Urothelium cell line (cell line): ENCODE results near the gene TRIP13.

ENCODE experiments used
- DNase-seq: peaks from one replicate; pipeline ENCODE4 v3.0.0; 2011; ENCODE audit warnings: low spot score, mixed read lengths
- FAIRE-seq: peaks from 2 replicates; lab custom pipeline; 2011; peaks lifted over from hg19 to GRCh38; lab: Jason Lieb, UNC

The TRIP13 gene

DNA sequence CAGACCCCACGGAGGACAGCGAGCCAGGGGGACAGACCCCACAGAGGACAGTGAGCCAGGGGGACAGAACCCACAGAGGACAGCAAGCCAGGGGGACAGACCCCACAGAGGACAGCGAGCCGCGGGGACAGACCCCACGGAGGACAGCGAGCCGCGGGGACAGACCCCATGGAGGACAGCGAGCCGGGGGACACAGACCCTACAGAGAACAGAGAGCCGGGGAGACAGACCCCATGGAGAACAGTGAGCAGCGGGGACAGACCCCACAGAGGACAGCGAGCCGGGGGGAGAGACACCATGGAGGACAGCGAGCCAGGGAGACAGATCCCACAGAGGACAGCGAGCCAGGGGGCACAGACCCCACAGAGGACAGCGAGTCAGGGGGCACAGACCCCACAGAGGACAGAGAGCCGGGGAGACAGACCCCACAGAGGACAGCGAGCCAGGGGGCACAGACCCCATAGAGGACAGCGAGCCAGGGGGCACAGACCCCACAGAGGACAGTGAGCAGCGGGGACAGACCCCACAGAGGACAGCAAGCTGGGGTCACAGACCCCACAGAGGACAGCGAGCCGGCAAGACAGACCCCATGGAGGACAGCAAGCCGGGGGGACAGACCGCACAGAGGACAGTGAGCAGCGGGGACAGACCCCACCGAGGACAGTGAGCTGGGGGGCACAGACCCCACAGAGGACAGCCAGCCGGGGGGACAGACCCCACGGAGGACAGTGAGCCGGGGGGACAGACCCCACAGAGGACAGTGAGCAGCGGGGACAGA lies 37.5 kb upstream of the TRIP13 start:
- FAIRE-seq: no peak
- no peak for DNase-seq

DNA sequence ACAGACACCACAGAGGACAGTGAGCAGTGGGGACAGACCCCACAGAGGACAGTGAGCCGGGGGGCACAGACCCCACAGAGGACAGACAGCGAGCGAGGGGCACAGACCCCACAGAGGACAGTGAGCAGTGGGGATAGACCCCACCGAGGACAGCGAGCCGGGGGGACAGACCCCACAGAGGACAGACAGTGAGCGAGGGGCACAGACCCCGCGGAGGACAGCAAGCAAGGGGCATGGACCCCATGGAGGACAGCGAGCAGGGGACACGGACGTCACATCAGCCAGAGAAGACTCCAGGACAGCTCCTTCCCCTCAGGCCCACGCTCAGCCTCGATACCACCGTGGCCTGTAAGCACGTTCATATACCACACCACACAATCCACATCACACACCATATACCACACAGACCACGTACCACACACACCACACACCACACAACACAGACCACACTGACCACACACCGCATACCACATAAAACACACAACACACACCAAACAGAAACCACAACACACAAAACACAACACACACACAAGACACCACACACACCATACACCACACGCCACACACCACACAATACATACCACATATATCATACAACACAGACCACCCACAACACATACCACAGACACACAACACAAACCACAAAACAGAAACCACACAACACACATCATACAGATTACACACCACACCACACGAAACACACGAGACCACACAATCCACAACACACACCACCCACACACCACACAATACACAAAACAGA lies 36.7 kb upstream of the TRIP13 start:
- FAIRE-seq (peak; percentile 99), DNase-seq (no peak)

DNA sequence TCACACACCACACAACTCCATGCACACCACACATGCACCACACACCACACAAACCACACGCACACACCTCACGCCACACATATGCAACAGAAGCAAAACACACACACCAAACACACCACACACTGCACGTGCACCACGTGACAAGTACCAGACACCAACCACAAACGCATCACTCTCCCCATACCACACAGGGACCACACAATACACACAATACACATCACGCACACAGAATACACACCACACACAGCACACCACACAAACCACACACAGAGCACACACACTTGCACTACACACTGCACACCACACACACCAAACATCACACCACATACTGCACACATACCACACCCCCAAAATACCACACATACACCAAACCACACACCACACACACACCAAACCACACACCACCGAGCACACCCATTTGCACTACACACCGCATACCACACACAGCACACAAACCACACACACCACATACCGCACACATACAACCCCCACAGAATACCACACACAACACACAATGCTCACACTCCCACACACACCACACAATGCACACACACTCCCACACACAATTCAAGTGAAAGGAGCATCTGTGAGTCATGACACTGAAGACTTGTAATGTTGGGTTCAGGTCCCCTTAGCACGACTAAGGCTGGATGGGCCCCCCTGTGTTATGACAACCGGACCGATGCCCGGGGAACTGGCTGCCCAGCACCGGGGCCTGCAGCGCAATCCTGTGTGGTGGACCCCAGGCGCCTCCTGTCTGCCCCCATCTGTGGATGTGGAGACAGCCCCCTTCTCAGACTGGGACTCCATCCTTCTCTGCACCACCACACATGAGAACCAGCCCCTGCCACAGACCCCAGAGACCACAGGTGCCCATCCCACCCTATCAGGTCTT lies 35.9 kb upstream of the TRIP13 start:
- no peak for DNase-seq
- no peak for FAIRE-seq

DNA sequence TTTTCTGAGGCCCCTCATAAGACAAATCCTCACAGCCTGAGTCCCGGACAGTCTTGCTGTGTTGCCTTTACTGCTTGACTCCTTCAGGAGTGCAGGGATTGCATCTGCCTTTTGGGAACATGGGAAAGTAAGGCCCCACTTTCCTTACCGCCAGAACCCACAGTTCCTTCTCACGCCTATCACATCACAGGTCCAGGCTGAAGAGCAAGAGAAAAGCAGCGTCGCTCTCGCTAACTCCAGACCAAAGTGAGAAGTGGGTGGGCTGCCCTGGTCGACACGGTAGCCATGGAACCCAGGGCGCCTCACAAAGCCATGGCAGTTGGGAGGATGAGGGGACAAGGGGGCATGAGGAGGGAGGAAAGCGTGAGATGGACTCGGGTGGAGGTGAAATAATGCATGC lies 34.0 kb upstream of the TRIP13 start:
- no peak for DNase-seq
- no peak for FAIRE-seq

DNA sequence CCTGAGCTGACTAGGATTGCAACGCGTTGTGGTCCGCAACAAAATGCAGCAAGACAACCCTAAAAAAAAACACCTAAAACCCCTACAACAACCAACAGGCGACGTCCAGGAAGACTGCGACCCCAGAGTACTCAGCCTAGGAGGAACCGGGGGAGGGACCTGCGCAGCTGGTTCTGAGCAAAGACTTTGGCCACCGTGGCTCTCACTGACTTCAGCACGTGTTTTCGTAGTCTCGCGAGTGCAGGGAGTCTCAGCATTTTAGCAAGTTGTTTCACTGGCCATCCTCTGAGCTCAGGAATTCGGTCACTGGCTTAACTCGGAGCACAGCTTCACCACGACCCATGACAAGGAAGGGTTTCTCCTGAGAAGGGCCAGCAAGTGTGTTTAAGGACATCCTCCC lies 33.3 kb upstream of the TRIP13 start:
- FAIRE-seq: no peak
- no peak for DNase-seq

DNA sequence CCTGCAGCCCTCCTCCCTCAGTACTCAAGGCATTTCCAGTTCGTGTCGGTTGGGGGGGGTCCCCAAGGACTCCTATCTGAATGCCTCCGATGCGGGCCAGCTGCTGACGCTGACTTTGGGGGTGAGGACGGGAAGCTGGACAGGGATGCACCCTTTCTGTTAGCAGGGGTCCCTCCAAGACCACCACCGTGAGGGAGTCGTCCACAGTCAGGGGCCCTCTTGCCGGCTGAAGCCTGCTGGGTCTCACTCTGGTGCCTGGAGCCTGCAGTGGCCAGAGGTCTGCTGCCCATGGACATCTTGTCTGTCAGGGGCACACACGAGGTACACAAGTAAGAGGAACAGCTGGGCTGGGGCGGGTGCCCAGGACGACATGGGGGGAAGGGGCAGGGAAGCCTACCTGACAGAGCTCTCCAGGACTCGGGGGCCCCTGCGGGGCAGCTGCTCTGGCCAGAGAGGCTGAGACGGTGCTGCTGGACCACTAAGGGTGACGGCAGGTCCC lies 32.8 kb upstream of the TRIP13 start:
- no peak for DNase-seq
- no peak for FAIRE-seq

DNA sequence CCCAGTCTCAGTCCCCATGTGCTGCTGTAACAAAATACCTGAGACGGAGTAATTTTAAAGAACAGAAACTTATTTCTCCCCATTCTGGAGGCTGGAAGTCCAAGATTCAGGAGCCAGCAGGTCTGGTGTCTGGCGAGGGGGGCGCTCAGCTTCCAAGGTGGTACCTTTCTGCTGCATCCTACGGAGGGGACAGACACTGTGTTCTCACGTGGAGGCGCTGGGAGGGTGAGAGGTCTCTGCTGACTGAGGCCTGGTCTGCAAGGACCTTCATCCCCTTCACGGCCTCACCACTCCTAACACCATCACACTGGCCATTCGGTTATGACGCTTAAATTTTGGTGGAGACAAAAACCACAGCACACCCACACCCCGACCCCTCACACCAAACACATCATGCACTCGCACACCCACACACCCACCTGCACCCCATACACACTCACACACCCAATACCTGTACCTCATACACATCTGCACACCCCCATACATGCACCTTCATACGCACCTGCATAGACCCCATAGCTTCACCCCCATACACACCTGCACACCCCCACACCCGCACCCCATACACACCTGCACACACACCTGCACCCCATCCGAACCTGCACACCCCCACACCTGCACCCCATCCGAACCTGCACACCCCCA lies 32.1 kb upstream of the TRIP13 start:
- FAIRE-seq: no peak
- DNase-seq: no peak

DNA sequence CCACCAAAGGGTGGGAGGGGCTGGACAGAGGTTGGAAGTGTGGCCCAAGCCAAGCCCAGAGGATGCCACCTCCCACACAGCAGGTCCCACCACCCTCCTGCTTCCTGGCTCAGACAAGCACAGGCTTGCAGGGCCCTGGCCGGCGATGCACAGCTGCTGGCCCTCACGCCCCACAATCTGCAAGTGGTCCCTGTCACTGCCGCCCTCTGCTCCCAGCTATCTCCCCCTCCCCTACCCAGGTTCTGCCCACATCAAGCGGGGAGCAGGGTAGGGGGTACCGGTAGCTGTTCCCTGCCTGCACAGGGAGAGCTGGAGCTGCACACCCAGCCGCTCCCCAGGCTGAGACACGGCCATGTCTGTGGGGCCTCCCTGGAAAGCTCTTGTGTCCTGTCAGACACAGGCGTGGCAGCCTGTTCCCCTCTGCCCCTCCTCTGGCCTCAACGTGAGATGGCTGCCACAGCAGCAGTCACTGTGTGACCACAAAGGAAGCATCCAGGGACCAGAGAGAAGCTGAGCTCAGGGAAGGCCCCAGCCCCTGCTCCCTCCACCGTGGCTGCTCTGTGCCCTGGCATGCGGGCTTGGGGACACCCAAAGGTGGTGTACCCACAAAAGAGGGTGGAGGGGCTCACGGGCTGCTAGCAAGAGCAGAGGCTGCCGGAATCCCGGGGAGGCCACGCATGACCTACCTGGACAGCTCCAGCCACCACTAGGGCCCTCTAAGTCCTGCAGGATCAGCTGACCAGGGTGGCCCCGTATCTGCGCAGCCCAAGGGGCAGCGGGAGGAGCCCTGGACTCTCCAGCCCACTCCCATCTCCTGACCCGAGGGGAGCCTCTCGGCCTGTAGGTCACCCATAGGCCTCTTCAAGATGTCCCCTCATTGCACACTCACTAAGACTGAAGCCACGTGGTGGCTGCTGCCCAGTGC lies 31.0 kb upstream of the TRIP13 start:
- FAIRE-seq: no peak
- DNase-seq: no peak

DNA sequence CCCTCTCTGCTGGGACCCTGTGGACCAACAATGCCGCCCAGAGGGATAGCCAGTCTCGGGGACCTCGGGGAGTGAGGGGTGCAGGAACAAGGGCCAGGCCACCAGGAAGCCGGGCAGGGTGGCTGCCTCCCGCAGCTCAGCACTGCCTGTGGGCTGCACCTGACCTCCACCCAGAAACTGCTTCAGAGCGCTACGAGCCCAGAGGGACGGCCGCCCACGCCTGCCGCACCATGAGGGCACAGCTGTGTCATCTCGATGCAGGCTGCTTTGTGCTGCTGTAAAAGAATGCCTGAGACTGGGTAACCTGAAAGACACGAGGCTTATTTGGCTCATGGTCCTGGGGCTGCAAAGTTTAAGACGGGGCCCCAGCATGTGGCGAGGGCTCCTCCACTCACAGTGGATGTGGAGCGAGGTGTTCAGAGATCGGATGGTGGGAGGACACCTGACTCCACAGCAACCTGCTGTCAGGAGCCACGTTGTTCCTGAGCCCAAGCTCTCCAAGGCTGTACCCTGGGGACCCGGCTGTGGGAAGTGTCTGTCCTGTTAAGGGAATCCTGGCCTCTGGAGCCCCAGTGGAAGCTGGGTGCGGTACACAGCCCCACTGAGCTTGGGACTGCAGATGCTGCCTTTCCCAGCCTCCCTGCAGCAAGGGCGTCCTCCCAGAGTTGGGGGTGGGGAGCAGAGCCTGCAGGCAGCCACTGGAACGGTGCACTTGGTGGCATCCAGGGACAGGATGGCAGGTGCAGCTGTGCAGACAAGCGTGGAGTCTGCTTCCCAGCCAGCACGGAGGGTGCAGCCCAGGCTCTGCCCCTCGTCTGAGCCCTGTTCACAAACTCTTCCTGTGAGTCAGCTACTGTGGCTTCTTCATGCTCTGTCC lies 30.1 kb upstream of the TRIP13 start:
- DNase-seq (no peak), FAIRE-seq (no peak)

DNA sequence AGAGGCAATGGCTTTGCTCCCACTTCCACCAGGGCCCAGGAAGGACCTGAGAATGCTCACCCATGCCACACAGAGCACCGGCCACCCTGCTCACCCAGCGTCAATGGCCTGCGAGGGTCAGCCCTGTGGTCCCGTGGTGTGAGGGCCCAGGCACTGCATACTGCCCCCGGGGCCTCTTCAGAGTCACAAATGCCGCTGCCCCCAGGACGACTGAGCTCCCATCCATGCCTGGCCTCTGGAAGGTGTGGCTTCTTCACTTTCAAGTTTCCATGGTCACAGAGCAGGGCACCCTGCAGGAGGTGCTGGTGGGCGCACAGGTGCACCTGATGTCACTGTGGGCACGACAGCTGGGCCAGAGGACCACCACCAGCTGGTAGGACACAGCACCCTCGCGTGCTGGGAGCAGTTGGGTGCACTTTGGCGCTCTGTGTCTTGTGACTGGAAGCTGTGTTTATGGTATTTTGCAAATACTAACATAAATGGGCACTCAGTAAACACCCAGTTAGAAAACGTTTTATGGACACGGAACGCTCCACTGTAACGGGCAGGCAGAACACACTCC lies 29.4 kb upstream of the TRIP13 start:
- FAIRE-seq (no peak), DNase-seq (no peak)

DNA sequence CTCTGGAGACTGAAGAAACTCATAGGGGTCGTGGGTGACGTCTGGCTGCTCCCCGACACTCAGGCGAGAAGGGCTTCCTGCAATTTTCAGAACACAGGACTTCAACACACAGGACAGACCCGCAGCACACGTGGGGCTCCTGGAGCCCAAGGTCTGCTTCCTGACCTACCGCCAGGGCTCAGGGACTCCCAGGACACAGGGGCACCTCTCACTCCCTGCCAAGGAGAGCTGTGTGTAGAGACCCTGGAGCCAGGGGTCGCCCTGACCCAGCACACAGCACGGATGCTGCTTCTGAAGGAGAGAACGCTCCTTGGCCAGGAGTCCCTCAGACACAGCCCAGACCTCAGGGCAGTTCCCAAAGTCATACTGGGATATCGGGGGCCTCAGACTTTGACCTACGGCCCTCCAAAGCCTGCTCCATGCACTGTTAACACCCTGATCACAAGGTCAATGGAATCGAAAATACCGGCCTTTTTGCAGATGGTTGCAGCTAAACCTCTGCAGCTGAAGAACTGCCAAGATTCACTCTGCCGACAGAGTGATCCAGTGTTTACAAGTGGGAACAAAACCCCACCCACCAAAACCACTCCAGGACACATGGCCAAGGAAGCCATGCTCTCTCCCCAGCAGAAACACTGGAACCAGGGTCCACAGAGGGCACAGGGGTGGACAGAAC lies 28.1 kb upstream of the TRIP13 start:
- DNase-seq: no peak
- no peak for FAIRE-seq

DNA sequence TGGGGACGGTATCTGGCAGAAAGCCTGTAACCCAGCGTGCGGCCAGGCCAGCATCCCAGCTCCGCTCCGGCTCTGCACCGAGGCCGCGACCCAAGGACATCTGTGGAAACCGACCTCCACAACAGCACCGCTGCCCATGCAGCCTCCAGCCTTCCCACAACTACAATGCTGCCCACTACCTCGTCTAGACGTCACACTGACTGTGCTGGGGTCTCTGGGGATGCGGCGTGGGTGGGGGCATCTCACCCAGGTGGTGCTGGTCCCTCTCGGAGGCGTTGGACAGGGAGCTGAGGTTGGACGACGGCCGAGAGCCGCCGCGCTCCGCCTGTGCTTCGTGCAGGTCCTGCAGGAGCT lies 27.5 kb upstream of the TRIP13 start:
- DNase-seq (no peak), FAIRE-seq (no peak)

DNA sequence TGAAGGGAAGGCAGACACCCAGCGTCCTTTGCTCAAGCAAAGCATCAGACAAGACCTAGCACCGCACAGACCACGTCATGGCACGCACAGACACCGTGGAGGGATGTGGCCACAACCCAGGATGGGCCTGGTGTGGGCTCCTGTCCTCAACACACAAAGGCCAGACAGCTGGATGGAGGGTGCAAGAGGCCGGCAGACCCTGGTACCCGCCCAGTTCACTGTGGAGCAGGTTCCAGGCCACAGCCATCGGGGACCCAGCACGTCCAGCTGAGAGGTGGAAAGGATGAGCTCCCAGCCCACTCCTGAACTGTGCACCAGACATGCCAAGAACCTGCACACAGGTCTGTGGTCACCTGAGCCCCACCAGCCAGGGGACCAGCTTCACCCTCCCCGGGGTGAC lies 26.9 kb upstream of the TRIP13 start:
- DNase-seq (no peak), FAIRE-seq (no peak)

DNA sequence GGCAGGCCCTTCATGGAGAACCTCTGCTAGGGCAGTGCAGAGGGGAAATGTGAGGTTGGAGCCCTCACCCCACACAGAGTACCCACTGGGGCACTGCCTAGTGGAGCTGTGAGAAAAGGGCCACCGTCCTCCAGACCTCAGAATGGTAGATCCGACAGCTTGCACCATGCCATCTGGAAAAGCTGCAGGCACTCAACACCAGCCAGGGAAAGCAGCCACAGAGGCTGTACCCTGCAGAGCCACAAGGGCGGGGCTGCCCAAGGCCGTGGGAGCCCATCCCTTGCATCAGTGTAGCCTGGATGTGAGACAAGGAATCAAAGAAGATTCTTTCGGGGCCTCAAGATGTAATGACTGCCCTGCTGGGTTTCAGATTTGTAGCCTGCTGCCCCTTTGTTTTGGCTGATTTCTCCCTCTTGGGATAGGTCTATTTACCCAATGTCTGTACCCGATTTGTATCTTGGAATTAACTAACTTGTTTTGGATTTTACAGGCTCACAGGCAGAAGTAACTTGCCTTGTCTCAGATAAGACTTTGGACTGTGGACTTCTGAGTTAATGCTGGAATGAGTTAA lies 25.3 kb upstream of the TRIP13 start:
- FAIRE-seq (no peak), DNase-seq (no peak)

DNA sequence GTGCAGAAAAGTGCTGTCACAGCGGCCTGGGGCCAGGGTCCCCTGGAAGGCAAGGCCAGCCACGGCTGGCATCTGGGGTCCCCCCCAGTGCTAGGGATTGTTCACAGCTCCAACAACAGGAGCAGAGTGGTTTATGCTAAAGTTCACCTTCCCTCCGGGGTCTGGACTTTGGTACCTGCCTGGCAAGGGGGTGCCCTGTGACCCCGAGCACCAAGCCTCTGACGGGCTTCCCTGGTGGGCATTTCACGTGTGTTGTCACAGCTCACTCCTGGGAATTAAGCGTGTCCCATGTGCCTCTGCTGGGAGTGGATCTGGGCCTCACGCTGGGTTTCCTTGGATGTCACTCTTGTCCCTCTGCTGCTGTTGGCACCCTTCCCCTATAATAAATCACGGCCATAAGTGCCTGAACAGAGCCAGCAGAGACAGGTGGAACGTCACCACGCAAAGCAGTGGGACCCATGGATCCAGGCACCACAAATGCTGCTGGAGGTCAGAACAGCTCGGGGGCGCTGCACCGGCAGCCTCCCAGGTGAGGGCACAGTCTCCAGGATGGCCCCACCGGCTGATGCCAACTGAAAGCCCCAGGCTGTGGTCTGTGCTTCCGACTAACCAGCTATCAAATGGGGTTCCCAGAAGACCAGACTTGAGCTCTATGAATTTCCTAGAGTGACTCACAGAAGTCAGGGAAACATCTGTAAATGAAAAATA lies 24.1 kb upstream of the TRIP13 start:
- DNase-seq (no peak), FAIRE-seq (no peak)

DNA sequence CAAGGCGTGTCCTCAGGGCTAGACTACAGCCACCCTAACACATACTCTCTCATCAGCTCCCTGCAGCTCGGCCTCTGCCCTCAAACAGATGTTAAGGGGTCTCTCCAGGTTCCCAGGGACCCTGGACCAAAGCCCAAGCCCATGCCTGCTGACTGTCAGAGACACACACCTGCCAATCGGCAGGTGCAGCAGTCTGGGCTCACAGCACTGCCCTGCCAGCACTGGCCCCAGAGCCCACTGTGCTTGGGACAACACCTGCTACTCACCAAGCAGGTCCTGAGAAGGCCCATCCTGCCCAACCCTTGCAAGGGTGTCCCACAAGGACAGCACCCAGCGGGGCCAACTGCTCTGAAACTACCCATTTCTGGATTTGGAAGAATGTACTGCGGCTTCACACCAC lies 21.7 kb upstream of the TRIP13 start:
- FAIRE-seq: no peak
- no peak for DNase-seq
